AG04449 (cell line): Measurements from ENCODE around the gene ATXN3L.

Source experiments
- CTCF ChIA-PET: fragments of 350-600 bp; formaldehyde crosslinking; extraction: SDS; loops from one replicate; lab custom pipeline; 2021; ENCODE audit warnings: antibody characterized with exemption; lab: Yijun Ruan, JAX
- POLR2A ChIA-PET: fragments of 400-600, 350-600 bp; formaldehyde crosslinking; extraction: SDS; loops from one replicate; lab custom pipeline; 2020; ENCODE audit warnings: antibody characterized with exemption, inconsistent platforms; lab: Yijun Ruan, JAX
- DNase-seq: peaks from one replicate; pipeline ENCODE4 v3.0.0-alpha.2; 2010; ENCODE audit warnings: low read depth, low spot score
- H3K4me3 ChIP-seq: 2 replicates; pipeline ENCODE4 v1.5.1; 2011; ENCODE audit warnings: low read depth, mild to moderate bottlenecking, control low read depth, low read length
- TF ChIP-seq, protein P1 (sequence below): IDR thresholded peaks from one replicate; pipeline ENCODE4 v1.5.1; 2011; ENCODE audit warnings: mild to moderate bottlenecking, moderate library complexity, low read length, control low read depth, inconsistent platforms; ENCODE audit not compliant: insufficient read depth; ENCODE audit errors: missing control alignments

The ATXN3L gene

DNA sequence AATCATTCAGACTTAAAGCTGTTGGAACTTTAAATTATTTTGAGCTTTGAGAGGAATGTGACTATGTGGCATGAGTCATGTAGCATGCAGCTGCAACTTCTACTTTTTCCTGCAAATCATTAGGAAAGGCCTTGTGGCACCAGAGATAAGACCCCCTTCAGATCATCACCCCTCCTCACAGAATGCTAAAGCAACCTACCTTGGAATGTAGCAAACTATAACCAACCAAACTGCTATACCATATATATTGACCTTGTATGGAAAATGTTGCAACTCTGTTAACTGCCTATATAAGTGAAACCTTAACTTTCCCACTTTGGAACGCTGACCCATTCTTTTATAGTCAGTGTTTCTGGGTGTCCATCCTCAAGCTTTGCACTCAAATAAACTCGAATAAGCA is 32.0 kb downstream of the ATXN3L start:
- CTCF ChIA-PET = no interaction called here
- no peak for DNase-seq
- POLR2A ChIA-PET = interaction anchor here (0.7 to 1.0 kb wide), 3 partner anchors 200 to 311 kb away, joined by 4 to 12 read pairs (median 4); no protein-coding TSS in a partner anchor
- TF ChIP-seq, protein P1, sequence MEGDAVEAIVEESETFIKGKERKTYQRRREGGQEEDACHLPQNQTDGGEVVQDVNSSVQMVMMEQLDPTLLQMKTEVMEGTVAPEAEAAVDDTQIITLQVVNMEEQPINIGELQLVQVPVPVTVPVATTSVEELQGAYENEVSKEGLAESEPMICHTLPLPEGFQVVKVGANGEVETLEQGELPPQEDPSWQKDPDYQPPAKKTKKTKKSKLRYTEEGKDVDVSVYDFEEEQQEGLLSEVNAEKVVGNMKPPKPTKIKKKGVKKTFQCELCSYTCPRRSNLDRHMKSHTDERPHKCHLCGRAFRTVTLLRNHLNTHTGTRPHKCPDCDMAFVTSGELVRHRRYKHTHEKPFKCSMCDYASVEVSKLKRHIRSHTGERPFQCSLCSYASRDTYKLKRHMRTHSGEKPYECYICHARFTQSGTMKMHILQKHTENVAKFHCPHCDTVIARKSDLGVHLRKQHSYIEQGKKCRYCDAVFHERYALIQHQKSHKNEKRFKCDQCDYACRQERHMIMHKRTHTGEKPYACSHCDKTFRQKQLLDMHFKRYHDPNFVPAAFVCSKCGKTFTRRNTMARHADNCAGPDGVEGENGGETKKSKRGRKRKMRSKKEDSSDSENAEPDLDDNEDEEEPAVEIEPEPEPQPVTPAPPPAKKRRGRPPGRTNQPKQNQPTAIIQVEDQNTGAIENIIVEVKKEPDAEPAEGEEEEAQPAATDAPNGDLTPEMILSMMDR = no peak
- no peak overlapping the region for H3K4me3 ChIP-seq

DNA sequence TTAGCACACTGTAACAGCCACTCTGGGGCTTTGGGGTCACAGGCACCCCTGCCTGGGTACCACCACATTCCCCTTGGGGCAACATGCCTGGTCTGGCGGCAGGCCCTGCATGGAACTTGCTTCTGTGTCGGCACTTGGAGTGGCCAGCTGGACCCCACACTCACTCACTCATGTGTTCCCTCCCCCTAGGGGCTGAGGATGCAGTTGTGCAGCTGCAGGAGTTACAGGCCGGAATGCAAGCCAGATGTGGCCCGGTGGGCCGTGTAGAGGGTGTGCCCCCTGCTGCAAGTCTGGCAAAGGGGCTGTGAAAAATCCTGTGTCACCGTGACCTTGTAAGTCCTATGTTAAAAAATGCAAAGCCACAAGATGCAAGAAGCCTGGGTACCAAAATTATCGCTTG is 34.2 kb downstream of the ATXN3L start:
- CTCF ChIA-PET = no interaction called here
- no peak overlapping the region for H3K4me3 ChIP-seq
- DNase-seq = no peak
- TF ChIP-seq, protein P1 = no peak
- POLR2A ChIA-PET = no interaction called here

DNA sequence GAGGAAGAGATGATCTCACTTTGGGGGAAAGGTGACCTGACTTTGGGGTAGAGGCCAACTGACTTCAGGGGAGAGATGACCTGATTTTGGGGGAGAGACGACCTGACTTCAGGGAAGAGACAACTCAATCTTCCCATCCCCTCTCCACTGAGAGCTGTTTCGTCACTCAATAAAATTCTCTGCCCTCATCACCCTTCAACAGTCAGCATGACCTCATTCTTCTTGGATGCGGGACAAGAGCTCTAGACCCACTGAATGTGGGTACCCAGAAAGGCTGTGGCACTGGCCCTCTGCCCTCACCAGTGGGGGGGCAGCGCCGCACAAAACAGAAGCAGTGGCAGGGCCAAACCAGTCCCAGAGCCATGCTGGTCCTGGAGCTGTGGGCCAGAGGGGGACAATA is 34.6 kb downstream of the ATXN3L start:
- H3K4me3 ChIP-seq = no peak overlapping the region
- ChIA-PET POLR2A (no interaction called here), CTCF (no interaction called here)
- no peak for DNase-seq
- TF ChIP-seq, protein P1 = no peak

DNA sequence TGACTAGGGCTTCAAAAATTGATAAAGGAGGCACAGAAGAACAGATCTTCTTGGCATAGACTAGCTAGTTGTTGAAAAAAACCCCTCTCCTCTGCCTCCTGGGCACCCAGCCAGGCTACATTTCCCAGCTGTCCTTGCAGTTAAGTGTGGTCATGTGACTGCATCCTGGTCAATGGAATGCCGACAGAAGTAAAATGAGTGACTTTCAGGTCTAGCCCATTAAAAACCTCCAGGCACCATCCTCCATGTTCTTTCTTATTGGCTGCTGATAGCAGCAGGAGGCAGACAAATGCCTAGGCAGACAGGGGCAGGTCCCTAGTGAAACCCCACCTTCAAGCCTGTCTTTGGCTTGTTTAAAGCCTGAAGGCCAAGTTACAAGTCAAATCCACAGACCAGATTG is 35.3 kb downstream of the ATXN3L start:
- ChIA-PET CTCF (no interaction called here), POLR2A (no interaction called here)
- TF ChIP-seq, protein P1 = no peak

DNA sequence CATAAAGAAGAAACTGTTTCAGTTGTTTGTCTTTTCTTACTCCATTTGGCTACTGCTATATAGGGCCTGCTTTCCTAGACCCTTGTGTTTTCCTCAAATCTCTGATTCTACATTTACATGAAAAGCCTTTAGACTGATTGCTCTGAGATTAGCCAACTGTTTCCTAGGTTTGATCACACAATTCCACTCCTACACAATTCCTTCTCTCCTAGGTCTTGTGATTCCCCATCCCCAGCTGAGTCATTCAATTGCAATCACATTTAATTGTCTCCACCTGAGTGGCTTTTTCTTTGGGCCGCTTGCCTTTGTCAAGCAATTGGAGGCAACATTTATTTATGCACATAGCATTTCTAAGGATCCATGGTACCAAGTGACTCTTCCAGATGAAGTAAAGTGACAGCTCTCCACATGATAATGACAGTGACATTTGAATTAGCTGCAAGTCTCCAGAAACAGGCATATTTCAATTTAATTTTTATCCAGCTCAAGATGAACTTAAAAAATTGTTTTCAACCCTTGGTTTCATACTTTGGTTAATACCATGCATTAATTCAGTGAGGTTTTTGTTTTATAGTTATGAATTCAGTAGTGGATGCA is 35.8 kb downstream of the ATXN3L start:
- H3K4me3 ChIP-seq = no peak overlapping the region
- TF ChIP-seq, protein P1 = no peak
- DNase-seq = no peak
- CTCF ChIA-PET = no interaction called here
- POLR2A ChIA-PET = no interaction called here

More for the DNA sequence above, 35.3 kb downstream of the ATXN3L start:
- DNase-seq = no peak
- H3K4me3 ChIP-seq = no peak overlapping the region

DNA sequence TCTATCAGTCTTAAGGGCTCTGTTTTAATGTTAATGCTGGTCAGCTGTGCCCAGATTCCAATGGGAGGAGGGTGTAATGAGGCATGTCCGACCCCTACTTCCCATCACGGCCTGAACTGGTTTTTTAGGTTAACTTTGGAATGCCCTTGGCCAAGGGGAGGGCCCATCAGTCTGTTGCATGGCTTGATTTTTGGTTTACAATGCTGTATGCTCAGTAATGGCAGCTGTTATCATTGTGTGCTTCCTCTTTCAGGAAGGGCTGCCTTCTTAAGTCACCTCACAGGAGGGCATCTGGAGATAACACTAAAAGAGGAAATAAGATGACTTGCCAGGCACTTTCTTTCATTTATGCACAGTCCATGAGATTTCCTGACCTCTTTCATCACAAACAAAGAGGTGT is 36.3 kb downstream of the ATXN3L start:
- TF ChIP-seq, protein P1 = no peak

More for the DNA sequence above, 36.3 kb downstream of the ATXN3L start:
- ChIA-PET CTCF (no interaction called here), POLR2A (interaction anchor here (0.6 kb wide), 1 partner anchor 20 kb away, joined by 3 read pairs; no protein-coding TSS in a partner anchor)
- H3K4me3 ChIP-seq = no peak overlapping the region
- no peak for DNase-seq
